Progenitor cell of endocrine pancreas (in vitro differentiated cells): ENCODE data around the gene TPRG1. TPM values are rescaled to one million over a fixed set of nuclear protein-coding genes. Genes with fewer than 3 reads are reported as not detected.

Source experiments
- DNase-seq: peaks from one replicate; pipeline ENCODE4 v3.0.0; 2021; ENCODE audit warnings: low spot score; ENCODE audit not compliant: unreplicated experiment
- H3K27ac Mint-ChIP-seq: 2 replicates; pipeline ENCODE4 v1.8.0; 2021; ENCODE audit warnings: mild to moderate bottlenecking, moderate library complexity, mixed read lengths
- H3K27me3 Mint-ChIP-seq: 2 replicates; pipeline ENCODE4 v1.8.0; 2021; ENCODE audit warnings: mixed read lengths
- H3K36me3 Mint-ChIP-seq: 2 replicates; pipeline ENCODE4 v1.8.0; 2022; ENCODE audit warnings: mixed read lengths; ENCODE audit not compliant: insufficient read depth
- H3K4me1 Mint-ChIP-seq: 2 replicates; pipeline ENCODE4 v1.8.0; 2021; ENCODE audit warnings: low read depth, mixed read lengths
- H3K4me3 Mint-ChIP-seq: 2 replicates; pipeline ENCODE4 v1.8.0; 2021; ENCODE audit warnings: low read depth, mild to moderate bottlenecking, moderate library complexity, mixed read lengths
- H3K9me3 Mint-ChIP-seq: 2 replicates; pipeline ENCODE4 v1.8.0; 2021; ENCODE audit warnings: low read depth, mixed read lengths
- CTCF ChIP-seq: fragments of 200-600 bp; sonication (generic); IDR thresholded peaks from one replicate; pipeline ENCODE4 v1.5.0; 2021; ENCODE audit warnings: antibody characterized with exemption, mild to moderate bottlenecking; ENCODE audit not compliant: unreplicated experiment
- total RNA-seq: library from RNA; stranded (reverse); gene quantifications from 2 replicates; pipeline ENCODE4 v1.2.1, GENCODE V29; 2021

The TPRG1 gene
- total RNA-seq, 1 donor from 2014 or later: 2.3 TPM

GRCh38 chr3:189360291-189360690 lies 188.5 kb downstream of the TPRG1 start:
- H3K9me3 Mint-ChIP-seq: no peaks in the 10 kb centered on the region
- H3K36me3 Mint-ChIP-seq: no peaks in the 10 kb centered on the region
- H3K4me3 Mint-ChIP-seq: no peak overlapping the region

GRCh38 chr3:189361103-189361835 lies 189.5 kb downstream of the TPRG1 start:
- H3K27ac Mint-ChIP-seq: no peak overlapping the region
- DNase-seq: no peak
- no peak for TF ChIP-seq CTCF
- H3K4me1 Mint-ChIP-seq: no peaks in the 10 kb centered on the region
- H3K4me3 Mint-ChIP-seq: no peak overlapping the region
- no peaks in the 10 kb centered on the region for H3K36me3 Mint-ChIP-seq
- H3K9me3 Mint-ChIP-seq: no peaks in the 10 kb centered on the region
- H3K27me3 Mint-ChIP-seq: no peaks in the 10 kb centered on the region

More at GRCh38 chr3:189360291-189360690, 188.5 kb downstream of the TPRG1 start:
- Mint-ChIP-seq H3K27ac (no peak overlapping the region), H3K4me1 (peaks cover 2% of the 10 kb centered on the region), H3K27me3 (no peaks in the 10 kb centered on the region)
- no peak for TF ChIP-seq CTCF
- DNase-seq: no peak

- Mint-ChIP-seq H3K36me3 (no peaks in the 10 kb centered on the region), H3K27me3 (no peaks in the 10 kb centered on the region), H3K9me3 (no peaks in the 10 kb centered on the region), H3K27ac (no peak overlapping the region), H3K4me3 (no peak overlapping the region), H3K4me1 (no peaks in the 10 kb centered on the region)
- DNase-seq: no peak
- no peak for TF ChIP-seq CTCF
Measured at GRCh38 chr3:189363590-189364255, 192.0 kb downstream of the TPRG1 start.

DNA sequence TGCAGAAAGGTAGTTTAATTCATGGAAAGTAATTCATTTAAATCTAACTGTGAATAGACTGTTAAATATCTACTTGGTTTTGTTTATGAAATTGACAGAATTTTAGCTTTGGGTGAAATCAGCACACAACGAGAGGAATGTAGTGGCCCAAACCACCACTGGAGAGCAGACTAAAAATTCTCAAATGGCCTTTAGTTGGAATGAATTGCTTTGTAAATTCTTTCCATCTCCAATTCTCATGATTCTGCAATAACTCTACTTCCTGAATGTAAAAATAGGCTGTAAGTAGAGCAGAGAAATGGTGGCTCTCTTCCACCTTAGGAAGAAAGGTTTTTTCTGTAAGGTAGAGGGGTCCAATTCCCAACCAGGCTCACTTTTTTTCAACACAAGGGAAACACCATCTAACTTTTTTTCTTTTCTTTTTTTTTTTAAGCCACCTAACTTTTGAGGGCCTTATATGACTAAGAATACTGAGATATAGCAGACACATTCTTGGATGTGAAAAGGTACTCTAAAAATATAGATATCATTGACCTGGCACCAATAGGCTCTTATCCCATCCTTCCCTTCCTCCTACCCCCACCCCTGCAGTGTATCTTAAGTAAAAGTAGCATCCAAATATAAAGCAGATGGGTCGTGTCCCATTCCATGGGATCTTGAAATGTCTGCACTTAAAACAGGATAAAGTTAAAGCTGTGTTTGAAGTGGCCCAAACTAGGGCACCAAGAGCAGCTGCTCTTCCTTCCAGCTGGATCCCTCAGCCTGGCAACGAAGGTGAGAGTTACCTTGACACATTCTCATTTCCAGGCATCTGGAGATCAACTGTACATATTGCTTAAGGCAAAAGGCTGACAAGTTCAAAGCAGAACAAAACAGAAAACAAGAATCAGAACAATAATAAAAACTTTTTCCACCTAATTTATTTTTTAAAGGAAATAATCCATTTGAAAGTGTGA lies 194.1 kb downstream of the TPRG1 start:
- H3K4me1 Mint-ChIP-seq: no peaks in the 10 kb centered on the region
- H3K27ac Mint-ChIP-seq: no peak overlapping the region
- no peaks in the 10 kb centered on the region for H3K9me3 Mint-ChIP-seq
- no peak for DNase-seq
- no peak for TF ChIP-seq CTCF
- no peak overlapping the region for H3K4me3 Mint-ChIP-seq
- no peaks in the 10 kb centered on the region for H3K36me3 Mint-ChIP-seq
- H3K27me3 Mint-ChIP-seq: no peaks in the 10 kb centered on the region

GRCh38 chr3:189368384-189368783 lies 196.6 kb downstream of the TPRG1 start:
- TF ChIP-seq CTCF: no peak
- H3K36me3 Mint-ChIP-seq: no peaks in the 10 kb centered on the region
- H3K27ac Mint-ChIP-seq: no peak overlapping the region
- H3K9me3 Mint-ChIP-seq: no peaks in the 10 kb centered on the region
- H3K27me3 Mint-ChIP-seq: no peaks in the 10 kb centered on the region
- no peak for DNase-seq
- H3K4me1 Mint-ChIP-seq: no peaks in the 10 kb centered on the region
- H3K4me3 Mint-ChIP-seq: no peak overlapping the region
